Measurements from ENCODE around the gene CENPP. TPM values are rescaled to one million over a fixed set of nuclear protein-coding genes. Genes with fewer than 3 reads are reported as not detected.

Gene CENPP
- total RNA-seq, 2 donors from 2014 or later: 3.1 to 11.0 TPM

- DNase-seq: no peak
- H3K27ac ChIP-seq: no peak overlapping the region
- no peaks in the 10 kb centered on the region for H3K9me3 ChIP-seq
- H3K36me3 ChIP-seq: no peaks in the 10 kb centered on the region
- H3K27me3 ChIP-seq: no peaks in the 10 kb centered on the region
- H3K4me1 ChIP-seq: no peaks in the 10 kb centered on the region
- no peak overlapping the region for H3K9ac ChIP-seq (ENCODE audit: low read depth in 2 of 2, low read length in 2 of 2)
- TF ChIP-seq, protein P1, sequence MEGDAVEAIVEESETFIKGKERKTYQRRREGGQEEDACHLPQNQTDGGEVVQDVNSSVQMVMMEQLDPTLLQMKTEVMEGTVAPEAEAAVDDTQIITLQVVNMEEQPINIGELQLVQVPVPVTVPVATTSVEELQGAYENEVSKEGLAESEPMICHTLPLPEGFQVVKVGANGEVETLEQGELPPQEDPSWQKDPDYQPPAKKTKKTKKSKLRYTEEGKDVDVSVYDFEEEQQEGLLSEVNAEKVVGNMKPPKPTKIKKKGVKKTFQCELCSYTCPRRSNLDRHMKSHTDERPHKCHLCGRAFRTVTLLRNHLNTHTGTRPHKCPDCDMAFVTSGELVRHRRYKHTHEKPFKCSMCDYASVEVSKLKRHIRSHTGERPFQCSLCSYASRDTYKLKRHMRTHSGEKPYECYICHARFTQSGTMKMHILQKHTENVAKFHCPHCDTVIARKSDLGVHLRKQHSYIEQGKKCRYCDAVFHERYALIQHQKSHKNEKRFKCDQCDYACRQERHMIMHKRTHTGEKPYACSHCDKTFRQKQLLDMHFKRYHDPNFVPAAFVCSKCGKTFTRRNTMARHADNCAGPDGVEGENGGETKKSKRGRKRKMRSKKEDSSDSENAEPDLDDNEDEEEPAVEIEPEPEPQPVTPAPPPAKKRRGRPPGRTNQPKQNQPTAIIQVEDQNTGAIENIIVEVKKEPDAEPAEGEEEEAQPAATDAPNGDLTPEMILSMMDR (IDR thresholded peaks at IDR 0.05): no peak
- intact Hi-C loops (cut with DNase I): no loop called here
- no peak overlapping the region for H3K4me3 ChIP-seq
Measured at GRCh38 chr9:92509050-92509449, 183.3 kb downstream of the CENPP start.

DNA sequence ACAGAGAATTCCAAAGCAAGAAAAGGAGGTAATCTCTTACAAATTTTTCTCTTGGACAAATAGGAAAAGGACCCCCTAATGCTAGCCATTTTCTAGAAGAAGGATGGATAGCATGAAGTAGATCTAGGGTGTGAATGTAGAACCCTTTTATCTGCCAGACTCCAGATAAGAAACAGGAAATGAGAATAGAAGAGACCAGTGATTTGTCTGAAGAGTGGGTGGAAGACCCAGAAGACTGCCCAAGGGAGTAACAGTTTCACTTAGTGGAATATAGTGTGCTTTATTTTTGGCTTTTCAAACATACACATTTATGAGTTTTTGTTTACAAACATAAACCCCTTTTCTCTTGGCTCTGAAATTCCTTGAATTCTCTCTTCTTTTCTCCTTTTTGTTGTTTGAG is 185.0 kb downstream of the CENPP start:
- intact Hi-C loops (cut with DNase I): no loop called here
- no peak overlapping the region for H3K9ac ChIP-seq (ENCODE audit: low read depth in 2 of 2, low read length in 2 of 2)
- H3K27ac ChIP-seq: no peak overlapping the region
- no peaks in the 10 kb centered on the region for H3K36me3 ChIP-seq
- no peak overlapping the region for H3K4me3 ChIP-seq
- no peaks in the 10 kb centered on the region for H3K4me1 ChIP-seq
- no peaks in the 10 kb centered on the region for H3K9me3 ChIP-seq
- no peaks in the 10 kb centered on the region for H3K27me3 ChIP-seq
- TF ChIP-seq, protein P1 (IDR thresholded peaks at IDR 0.05): no peak
- DNase-seq: no peak

GRCh38 chr9:92512622-92513021 is 186.9 kb downstream of the CENPP start:
- no peak overlapping the region for H3K4me3 ChIP-seq
- TF ChIP-seq, protein P1 (IDR thresholded peaks at IDR 0.05): no peak
- H3K4me1 ChIP-seq: no peaks in the 10 kb centered on the region
- no peaks in the 10 kb centered on the region for H3K9me3 ChIP-seq
- H3K27ac ChIP-seq: no peak overlapping the region
- no peaks in the 10 kb centered on the region for H3K36me3 ChIP-seq
- DNase-seq: no peak
- H3K27me3 ChIP-seq: no peaks in the 10 kb centered on the region
- no peak overlapping the region for H3K9ac ChIP-seq (ENCODE audit: low read depth in 2 of 2, low read length in 2 of 2)
- intact Hi-C loops (cut with DNase I): no loop called here

- no peaks in the 10 kb centered on the region for H3K27me3 ChIP-seq
- H3K4me1 ChIP-seq: no peaks in the 10 kb centered on the region
- H3K4me3 ChIP-seq: no peak overlapping the region
- H3K9ac ChIP-seq (ENCODE audit: low read depth in 2 of 2, low read length in 2 of 2): no peak overlapping the region
- no peak for DNase-seq
- intact Hi-C loops (cut with DNase I): no loop called here
- TF ChIP-seq, protein P1 (IDR thresholded peaks at IDR 0.05): no peak
- H3K27ac ChIP-seq: no peak overlapping the region
- no peaks in the 10 kb centered on the region for H3K9me3 ChIP-seq
- H3K36me3 ChIP-seq: no peaks in the 10 kb centered on the region
Measured at GRCh38 chr9:92513349-92513748, 187.6 kb downstream of the CENPP start.

GRCh38 chr9:92514635-92515034 is 188.9 kb downstream of the CENPP start:
- H3K4me1 ChIP-seq: no peaks in the 10 kb centered on the region
- H3K4me3 ChIP-seq: no peak overlapping the region
- DNase-seq: no peak
- TF ChIP-seq, protein P1 (IDR thresholded peaks at IDR 0.05): no peak
- H3K36me3 ChIP-seq: no peaks in the 10 kb centered on the region
- intact Hi-C loops (cut with DNase I): no loop called here
- H3K27ac ChIP-seq: no peak overlapping the region
- no peaks in the 10 kb centered on the region for H3K9me3 ChIP-seq
- H3K9ac ChIP-seq (ENCODE audit: low read depth in 2 of 2, low read length in 2 of 2): no peak overlapping the region
- H3K27me3 ChIP-seq: no peaks in the 10 kb centered on the region

DNA sequence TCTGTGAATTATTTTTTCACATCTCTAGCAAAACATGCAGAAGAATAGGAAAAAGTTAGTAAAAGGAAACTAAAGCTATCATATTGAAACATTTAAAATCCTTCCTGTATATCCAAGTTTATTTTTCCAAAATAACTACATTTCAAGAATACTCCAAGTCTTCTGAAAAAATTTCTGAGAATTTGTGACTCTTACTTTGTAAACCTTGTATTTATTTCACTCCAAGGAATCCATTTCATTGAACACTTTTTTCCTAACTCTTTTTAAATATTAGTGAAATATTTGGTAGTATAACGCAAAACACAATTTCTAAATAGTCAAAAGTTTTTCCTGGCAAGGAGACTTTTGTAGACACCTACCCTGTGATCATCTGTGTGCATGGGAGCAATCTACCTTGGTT is 190.8 kb downstream of the CENPP start:
- Histone ChIP-seq H3K36me3 (no peaks in the 10 kb centered on the region), H3K9ac (ENCODE audit: low read depth in 2 of 2, low read length in 2 of 2) (no peak overlapping the region), H3K27ac (no peak overlapping the region), H3K27me3 (no peaks in the 10 kb centered on the region), H3K4me3 (no peak overlapping the region), H3K4me1 (no peaks in the 10 kb centered on the region), H3K9me3 (no peaks in the 10 kb centered on the region)
- intact Hi-C loops (cut with DNase I): no loop called here
- DNase-seq: no peak
- TF ChIP-seq, protein P1 (IDR thresholded peaks at IDR 0.05): no peak
